ENCODE measurements around the gene NRN1.

Gene NRN1

GRCh38 chr6:6002005-6002847 lies 4.5 kb downstream of the NRN1 start:
- peak in 3 of 6 experiments; percentile 31 to 66 (median 36) for DNase-seq

DNA sequence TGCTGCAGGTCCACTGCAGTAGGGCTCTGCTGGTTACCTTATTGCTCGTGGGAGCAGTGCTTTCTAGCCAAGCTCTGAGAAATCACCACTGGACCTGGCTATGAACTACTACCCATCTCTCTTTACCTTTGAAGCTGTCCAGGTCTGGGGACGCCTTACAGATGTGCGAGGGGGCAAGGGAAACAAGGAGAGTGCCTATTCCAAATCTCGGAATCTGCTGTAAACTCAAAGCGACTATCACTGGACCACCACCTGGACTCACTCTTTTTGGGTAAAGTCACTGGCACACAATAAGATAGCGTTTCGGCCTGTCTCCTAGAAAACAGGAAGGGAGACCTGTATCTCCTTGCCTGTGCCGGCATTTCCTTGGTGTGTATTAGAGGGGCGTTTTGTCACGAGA lies 5.3 kb downstream of the NRN1 start:
- no peak for DNase-seq

- peak in 1 of 6 experiments; percentile 37 for DNase-seq
Measured at GRCh38 chr6:5999688-6000608, 6.8 kb downstream of the NRN1 start.

DNA sequence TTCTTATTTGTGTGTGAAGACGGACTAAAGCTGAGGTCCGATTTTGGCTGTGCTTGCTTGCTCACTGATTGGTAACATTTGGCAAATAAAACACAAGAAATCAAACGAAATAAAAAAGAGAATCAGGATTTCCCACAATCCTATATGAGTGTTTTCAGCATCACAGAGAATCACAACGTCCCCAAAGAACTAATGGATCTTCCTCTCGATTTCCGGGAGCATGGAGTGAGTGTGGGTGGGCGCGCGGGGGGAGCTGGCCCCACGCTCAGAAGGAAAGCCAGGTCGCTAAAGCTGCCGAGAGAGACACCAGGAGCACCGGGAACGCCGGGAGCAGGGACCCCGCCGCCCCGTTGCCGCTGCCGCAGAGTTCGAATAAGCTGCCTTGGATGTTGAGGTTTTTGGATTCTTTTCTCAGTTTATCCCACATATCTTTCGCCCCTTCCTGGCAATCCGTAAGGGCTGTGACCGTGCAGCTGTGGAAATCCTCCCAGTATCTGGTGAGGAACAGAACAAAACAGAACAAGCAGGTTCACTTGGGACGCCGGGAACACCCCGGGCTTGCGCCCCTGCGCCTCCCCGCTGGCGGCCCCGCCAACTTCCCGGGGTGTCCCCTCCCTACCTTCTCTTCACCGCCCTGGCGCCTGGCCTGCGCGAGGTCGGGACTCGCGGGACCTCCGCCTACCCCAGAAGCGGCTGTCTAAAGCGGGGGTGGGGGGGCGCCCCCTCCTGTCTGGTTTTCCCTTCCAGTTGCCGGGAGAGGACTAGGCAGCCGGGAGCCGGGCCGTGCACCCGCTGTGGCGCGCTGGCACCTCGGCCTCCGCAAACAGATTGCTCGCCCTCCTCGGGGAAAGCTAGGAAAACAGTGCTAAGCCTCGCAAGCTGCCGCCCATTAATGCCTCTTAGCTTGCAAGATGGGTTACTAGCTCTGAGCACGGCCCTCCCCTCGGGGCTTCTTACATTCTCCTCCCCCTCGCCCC lies 7.7 kb downstream of the NRN1 start:
- DNase-seq = peak in 2 of 6 experiments; percentile 16 to 52

GRCh38 chr6:5998236-5998635 lies 8.5 kb downstream of the NRN1 start:
- DNase-seq = peak in 1 of 6 experiments; percentile 25

DNA sequence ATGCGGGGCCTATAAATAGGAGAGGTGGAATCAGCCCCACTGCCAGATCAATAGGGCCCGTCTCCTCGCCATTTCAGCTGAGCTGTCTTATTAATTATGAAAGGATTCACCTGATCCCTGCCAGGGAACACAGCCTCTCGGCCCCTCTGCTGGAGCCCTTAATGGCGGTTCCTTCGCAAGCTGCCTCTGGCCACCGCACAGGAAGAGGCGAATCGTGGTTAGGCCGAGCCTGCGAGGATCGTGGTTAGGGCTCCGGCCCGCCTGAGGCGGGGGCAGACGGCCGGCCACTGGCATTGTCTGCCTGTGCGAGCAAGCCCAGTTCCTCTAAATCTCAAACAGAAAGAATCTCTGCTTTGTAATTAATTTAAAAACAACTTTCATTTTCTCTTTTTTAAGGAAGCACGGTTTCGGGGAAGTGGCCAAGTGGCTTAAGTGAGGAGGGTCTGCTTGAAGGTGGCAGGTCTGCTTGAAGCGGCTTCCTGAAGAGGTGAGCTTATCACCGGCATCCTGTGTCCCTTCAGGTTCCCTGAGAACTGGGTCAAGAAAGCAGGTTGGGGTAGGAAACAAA lies 9.2 kb downstream of the NRN1 start:
- peak in 3 of 6 experiments; percentile 23 to 51 (median 30) for DNase-seq

GRCh38 chr6:5996714-5997419 lies 9.9 kb downstream of the NRN1 start:
- DNase-seq = peak in 3 of 6 experiments; percentile 27 to 65 (median 32)

- peak in 2 of 6 experiments; percentile 15 to 47 for DNase-seq
Measured at GRCh38 chr6:5995949-5996713, 10.6 kb downstream of the NRN1 start.

DNA sequence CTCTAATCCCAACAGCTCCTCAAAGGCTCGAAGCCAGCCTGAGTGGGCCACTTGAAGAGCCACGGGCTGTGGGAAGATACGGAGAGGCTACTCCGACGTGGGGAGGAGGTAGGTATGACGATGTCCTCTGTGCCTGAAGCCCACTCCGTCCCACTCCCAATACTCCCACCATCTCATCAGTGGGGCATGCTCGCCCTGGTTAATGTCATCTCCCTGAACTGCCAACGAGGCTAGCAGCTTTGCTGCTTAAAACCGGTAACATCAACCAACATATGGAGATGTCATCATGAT lies 11.1 kb downstream of the NRN1 start:
- peak in 2 of 6 experiments; percentile 16 to 47 for DNase-seq

DNA sequence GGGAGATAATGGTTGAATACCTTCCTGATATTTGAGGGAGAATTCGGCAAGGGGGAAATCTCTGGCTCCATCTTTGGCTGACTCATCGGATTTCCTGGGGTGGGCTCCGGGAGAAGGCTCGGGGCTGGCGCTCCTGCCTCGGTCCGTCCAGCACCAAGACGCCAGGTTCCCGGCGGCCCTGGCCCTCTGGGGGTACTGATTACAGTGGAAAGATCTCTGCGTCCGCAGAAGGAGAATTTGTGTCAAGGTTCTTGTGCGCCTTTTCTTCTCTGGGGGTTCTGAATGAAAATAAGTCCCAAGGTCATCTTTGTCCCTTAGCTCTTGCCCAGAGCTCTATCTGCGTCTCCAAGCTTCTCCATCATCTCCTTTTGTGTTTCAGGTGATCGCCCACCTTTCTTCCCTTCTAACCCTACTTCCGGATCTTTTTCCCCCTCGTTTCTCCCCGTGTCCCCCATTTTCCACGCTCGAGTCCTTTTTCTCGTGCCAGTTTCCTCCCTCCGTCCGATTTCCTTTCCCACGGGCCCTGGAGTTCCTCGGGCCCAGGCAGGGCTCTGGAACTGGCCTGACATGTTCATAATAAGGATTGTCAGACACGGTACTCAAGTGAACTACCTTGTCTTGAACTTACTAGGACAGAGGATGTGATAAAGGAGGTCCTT lies 11.6 kb downstream of the NRN1 start:
- DNase-seq = no peak

DNA sequence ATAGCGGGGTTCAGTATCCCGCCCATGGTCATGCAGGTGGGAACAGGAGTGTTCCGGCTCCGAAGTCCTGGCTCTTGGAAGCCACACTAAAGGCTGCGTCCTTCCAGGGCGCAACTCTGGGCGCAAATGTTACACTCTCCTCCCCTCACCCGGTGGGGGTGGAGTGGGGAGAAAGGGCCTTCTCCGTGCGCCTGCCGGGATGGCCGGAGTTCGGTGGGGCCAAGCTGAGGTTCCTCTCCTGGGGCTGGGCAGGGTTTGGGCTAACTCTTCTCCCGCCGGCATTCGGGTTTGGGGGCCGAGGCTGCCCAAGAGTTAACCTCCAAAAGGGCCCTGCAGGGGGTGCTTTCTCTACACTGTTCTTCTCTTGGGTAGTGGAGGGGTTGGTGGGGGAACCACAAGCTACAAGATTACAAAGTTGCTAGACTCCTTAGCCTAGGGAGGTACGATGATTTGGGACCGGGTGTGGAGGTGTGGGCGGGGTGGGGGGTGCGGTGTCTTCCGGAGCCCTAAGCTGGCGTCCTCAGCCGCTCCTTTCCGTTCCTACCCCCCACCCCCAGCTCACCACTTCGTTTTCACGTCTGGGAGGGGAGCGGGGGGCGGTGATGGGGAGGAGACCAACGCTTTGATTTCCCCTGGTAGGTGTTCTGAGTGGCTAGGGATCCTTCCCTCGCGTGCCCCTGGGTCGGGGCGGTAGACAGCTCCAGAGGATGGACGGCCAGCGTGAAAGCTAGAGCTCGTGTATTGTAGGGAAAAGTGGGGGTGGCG lies 12.3 kb downstream of the NRN1 start:
- peak in 1 of 6 experiments; percentile 27 for DNase-seq

GRCh38 chr6:5992551-5993225 lies 14.0 kb downstream of the NRN1 start:
- DNase-seq = no peak

DNA sequence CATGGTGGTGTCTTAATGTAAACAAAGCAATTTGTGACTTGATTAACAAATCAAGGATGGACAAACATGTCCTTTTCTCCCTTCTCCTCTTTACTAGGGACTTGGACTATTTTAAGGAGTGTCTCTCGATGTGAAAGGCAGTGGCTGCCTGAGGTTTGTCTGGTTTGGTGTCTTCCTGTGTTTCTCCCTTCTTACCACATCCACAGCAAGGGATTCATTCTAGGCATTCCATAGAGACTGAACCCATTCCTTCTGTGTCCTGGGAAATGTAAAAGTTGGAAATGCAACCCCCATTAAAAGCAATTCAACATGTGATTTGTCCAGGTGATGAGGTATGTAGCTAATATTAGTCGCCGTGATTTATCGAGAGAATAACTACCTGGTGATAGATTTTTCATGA lies 15.9 kb downstream of the NRN1 start:
- no peak for DNase-seq

- no peak for DNase-seq
Measured at GRCh38 chr6:5989141-5989723, 17.5 kb downstream of the NRN1 start.

GRCh38 chr6:5986861-5987260 lies 19.9 kb downstream of the NRN1 start:
- DNase-seq = no peak

- peak in 2 of 6 experiments; percentile 12 to 22 for DNase-seq
Measured at GRCh38 chr6:5984150-5985089, 22.3 kb downstream of the NRN1 start.
